Body of pancreas (tissue), 4 donors: ENCODE data around the gene ARNT2.

ENCODE experiments used
- POLR2A ChIP-seq, 3 donors: fragments of 450-650 bp; IDR thresholded peaks; one replicate each; pipeline ENCODE4 v1.6.1; 2016; ENCODE audit warnings: antibody characterized with exemption in 3 of 3, mild to moderate bottlenecking in 2 of 3
- TF ChIP-seq, protein P1 (sequence below), 7 experiments: fragments of 450-650 bp in 4 of 7; fragments of 200-600 bp in 3 of 7; sonication (generic) in 3 of 7; IDR thresholded peaks; one replicate each; pipeline ENCODE4 v1.5.1; 2016 to 2019; ENCODE audit warnings: antibody characterized with exemption in 7 of 7

- TF ChIP-seq, protein P1, sequence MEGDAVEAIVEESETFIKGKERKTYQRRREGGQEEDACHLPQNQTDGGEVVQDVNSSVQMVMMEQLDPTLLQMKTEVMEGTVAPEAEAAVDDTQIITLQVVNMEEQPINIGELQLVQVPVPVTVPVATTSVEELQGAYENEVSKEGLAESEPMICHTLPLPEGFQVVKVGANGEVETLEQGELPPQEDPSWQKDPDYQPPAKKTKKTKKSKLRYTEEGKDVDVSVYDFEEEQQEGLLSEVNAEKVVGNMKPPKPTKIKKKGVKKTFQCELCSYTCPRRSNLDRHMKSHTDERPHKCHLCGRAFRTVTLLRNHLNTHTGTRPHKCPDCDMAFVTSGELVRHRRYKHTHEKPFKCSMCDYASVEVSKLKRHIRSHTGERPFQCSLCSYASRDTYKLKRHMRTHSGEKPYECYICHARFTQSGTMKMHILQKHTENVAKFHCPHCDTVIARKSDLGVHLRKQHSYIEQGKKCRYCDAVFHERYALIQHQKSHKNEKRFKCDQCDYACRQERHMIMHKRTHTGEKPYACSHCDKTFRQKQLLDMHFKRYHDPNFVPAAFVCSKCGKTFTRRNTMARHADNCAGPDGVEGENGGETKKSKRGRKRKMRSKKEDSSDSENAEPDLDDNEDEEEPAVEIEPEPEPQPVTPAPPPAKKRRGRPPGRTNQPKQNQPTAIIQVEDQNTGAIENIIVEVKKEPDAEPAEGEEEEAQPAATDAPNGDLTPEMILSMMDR (IDR thresholded peaks at IDR 0.05), result no peak
- TF ChIP-seq POLR2A (IDR thresholded peaks at IDR 0.05), result no peak
Measured at GRCh38 chr15:80577552-80578205, 173.5 kb downstream of the ARNT2 start.
